H9 (cell line): ENCODE measurements around the gene TMEFF2. TPM values are rescaled to one million over a fixed set of nuclear protein-coding genes. Genes with fewer than 3 reads are reported as not detected.

ENCODE experiments used
- DNase-seq: peaks from one replicate; pipeline ENCODE4 v3.0.0-alpha.2; 2017
- H2AFZ ChIP-seq: one replicate; pipeline ENCODE4 v1.6.1; 2013; ENCODE audit warnings: mild to moderate bottlenecking, low read length, control low read depth, moderate library complexity
- H2AK5ac ChIP-seq: 2 replicates; pipeline ENCODE4 v1.6.1; 2013; ENCODE audit warnings: low read length, control low read depth, mixed read lengths; ENCODE audit not compliant: insufficient read length
- H2BK120ac ChIP-seq: one replicate; pipeline ENCODE4 v1.6.1; 2013; ENCODE audit warnings: low read depth, mild to moderate bottlenecking, low read length, control low read depth, inconsistent platforms; ENCODE audit not compliant: poor library complexity, severe bottlenecking
- H2BK12ac ChIP-seq: 2 replicates; pipeline ENCODE4 v1.6.1; 2013; ENCODE audit warnings: low read length, control low read depth, mixed read lengths, low read depth; ENCODE audit not compliant: insufficient read length
- H2BK15ac ChIP-seq: 2 replicates; pipeline ENCODE4 v1.6.1; 2013; ENCODE audit warnings: low read depth, low read length, control low read depth
- H2BK20ac ChIP-seq: one replicate; pipeline ENCODE4 v1.6.1; 2013; ENCODE audit warnings: low read depth, mild to moderate bottlenecking, low read length, control low read depth, inconsistent platforms; ENCODE audit not compliant: poor library complexity, severe bottlenecking
- H2BK5ac ChIP-seq: 2 replicates; pipeline ENCODE4 v1.6.1; 2013; ENCODE audit warnings: low read length, control low read depth, mixed read lengths; ENCODE audit not compliant: insufficient read length
- H3K14ac ChIP-seq: 2 replicates; pipeline ENCODE4 v1.6.1; 2013; ENCODE audit warnings: low read length, control low read depth; ENCODE audit not compliant: insufficient read depth
- H3K18ac ChIP-seq: 2 replicates; pipeline ENCODE4 v1.6.1; 2013; ENCODE audit warnings: low read depth, mild to moderate bottlenecking, mixed read lengths, low read length, control low read depth; ENCODE audit not compliant: insufficient read length
- H3K23ac ChIP-seq: 2 replicates; pipeline ENCODE4 v1.6.1; 2013; ENCODE audit warnings: low read length, control low read depth, mixed read lengths, low read depth; ENCODE audit not compliant: insufficient read length
- H3K23me2 ChIP-seq: 2 replicates; pipeline ENCODE4 v1.6.1; 2013; ENCODE audit warnings: low read depth, mild to moderate bottlenecking, mixed read lengths, low read length, control low read depth; ENCODE audit not compliant: insufficient read length, poor library complexity, severe bottlenecking
- H3K27ac ChIP-seq: 2 replicates; pipeline ENCODE4 v1.5.1; 2013; ENCODE audit warnings: low read length, control low read depth, mixed read lengths, low read depth; ENCODE audit not compliant: insufficient read length
- H3K27me3 ChIP-seq: 2 replicates; pipeline ENCODE4 v1.6.1; 2013; ENCODE audit warnings: low read length, control low read depth, inconsistent platforms; ENCODE audit not compliant: insufficient read depth
- H3K4ac ChIP-seq: 2 replicates; pipeline ENCODE4 v1.6.1; 2013; ENCODE audit warnings: low read depth, mild to moderate bottlenecking, control low read depth, inconsistent platforms, low read length, moderate library complexity
- H3K4me1 ChIP-seq: 2 replicates; pipeline ENCODE4 v1.6.1; 2013; ENCODE audit warnings: low read length, control low read depth, inconsistent platforms; ENCODE audit not compliant: insufficient read depth
- H3K4me2 ChIP-seq: 2 replicates; pipeline ENCODE4 v1.6.1; 2013; ENCODE audit warnings: low read length, control low read depth, mixed read lengths; ENCODE audit not compliant: insufficient read length, insufficient read depth
- H3K56ac ChIP-seq: 2 replicates; pipeline ENCODE4 v1.6.1; 2013; ENCODE audit warnings: low read depth, mild to moderate bottlenecking, mixed read lengths, low read length, control low read depth; ENCODE audit not compliant: insufficient read length
- H3K79me1 ChIP-seq: 2 replicates; pipeline ENCODE4 v1.6.1; 2013; ENCODE audit warnings: low read depth, mild to moderate bottlenecking, moderate library complexity, low read length, control low read depth, inconsistent platforms; ENCODE audit not compliant: insufficient read depth, poor library complexity, severe bottlenecking
- H3K79me2 ChIP-seq: 2 replicates; pipeline ENCODE4 v1.6.1; 2013; ENCODE audit warnings: low read length, control low read depth, inconsistent platforms; ENCODE audit not compliant: insufficient read depth
- H3K9ac ChIP-seq: 2 replicates; pipeline ENCODE4 v1.6.1; 2013; ENCODE audit warnings: low read length, control low read depth, mixed read lengths; ENCODE audit not compliant: insufficient read length; ENCODE audit errors: extremely low read depth
- H3K9me3 ChIP-seq: one replicate; pipeline ENCODE4 v1.6.1; 2013; ENCODE audit warnings: low read depth, low read length, inconsistent platforms; ENCODE audit not compliant: control insufficient read depth
- H3T11ph ChIP-seq: one replicate; pipeline ENCODE4 v1.6.1; 2013; ENCODE audit warnings: mild to moderate bottlenecking, low read length, control low read depth, inconsistent platforms
- H4K20me1 ChIP-seq: one replicate; pipeline ENCODE4 v1.6.1; 2013; ENCODE audit not compliant: control insufficient read depth, insufficient read length, insufficient read depth
- H4K5ac ChIP-seq: 2 replicates; pipeline ENCODE4 v1.6.1; 2013; ENCODE audit warnings: low read depth, mild to moderate bottlenecking, mixed read lengths, low read length, control low read depth; ENCODE audit not compliant: insufficient read length
- H4K8ac ChIP-seq: replicated peaks from 2 replicates; pipeline ENCODE4 v1.6.1; 2013; ENCODE audit warnings: low read length, control low read depth, mixed read lengths, low read depth; ENCODE audit not compliant: insufficient read length
- H4K91ac ChIP-seq: 2 replicates; pipeline ENCODE4 v1.6.1; 2013; ENCODE audit warnings: low read depth, mild to moderate bottlenecking, moderate library complexity, mixed read lengths, low read length, control low read depth; ENCODE audit not compliant: insufficient read length
- H3K27ac Mint-ChIP-seq, 3 experiments: 2 replicates in 2 of 3; 3 replicates in 1 of 3; pipeline ENCODE4 v1.8.0; 2020 to 2021; ENCODE audit warnings: mixed read lengths in 3 of 3, mild to moderate bottlenecking in 1 of 3, moderate library complexity in 1 of 3
- H3K27me3 Mint-ChIP-seq: 2 replicates; pipeline ENCODE4 v1.8.0; 2021; ENCODE audit warnings: low read depth, mild to moderate bottlenecking, moderate library complexity, mixed read lengths
- H3K36me3 Mint-ChIP-seq, 3 experiments: 2 replicates in 2 of 3; 3 replicates in 1 of 3; pipeline ENCODE4 v1.8.0; 2020 to 2021; ENCODE audit warnings: low read depth in 3 of 3, mixed read lengths in 3 of 3; ENCODE audit not compliant: insufficient read depth in 1 of 3
- H3K4me1 Mint-ChIP-seq, 2 experiments: 2 replicates each; pipeline ENCODE4 v1.8.0; 2020; ENCODE audit warnings: mixed read lengths in 2 of 2
- H3K4me3 Mint-ChIP-seq, 2 experiments: 2 replicates in 1 of 2; 3 replicates in 1 of 2; pipeline ENCODE4 v1.8.0; 2020 to 2021; ENCODE audit warnings: mild to moderate bottlenecking in 2 of 2, mixed read lengths in 2 of 2, moderate library complexity in 1 of 2
- H3K9me3 Mint-ChIP-seq, 2 experiments: 2 replicates in 1 of 2; 3 replicates in 1 of 2; pipeline ENCODE4 v1.8.0; 2020; ENCODE audit warnings: mild to moderate bottlenecking in 2 of 2, mixed read lengths in 2 of 2, moderate library complexity in 1 of 2
- CTCF ChIP-seq: fragments of 200-600 bp; sonication (generic); conservative IDR thresholded peaks from 3 replicates; pipeline ENCODE4 v1.8.0; 2021; ENCODE audit warnings: antibody characterized with exemption, mild to moderate bottlenecking
- WGBS: extraction: QIAGEN DNeasy Blood & Tissue Kit; methylation state at CpG from one replicate; pipeline ENCODE4 v1.1.7; 2013; ENCODE audit warnings: missing lambda C conversion rate, low lambda C conversion rate, mixed read lengths; ENCODE audit not compliant: insufficient read length; ENCODE audit errors: extremely low coverage; 5-methylcytosine and 5-hydroxymethylcytosine counted together
- total RNA-seq: library from RNA; stranded (reverse); gene quantifications from 2 replicates; pipeline ENCODE4 v1.2.1, GENCODE V29; 2021

Gene TMEFF2
- total RNA-seq, 1 experiment from 2014 or later = 0.39 TPM

GRCh38 chr2:192157776-192158175 is 37.0 kb downstream of the TMEFF2 start:
- Mint-ChIP-seq H3K4me1 (peaks cover 0 to 2% of the 10 kb centered on the region in 2 experiments; a peak in 1 of 4 replicates), H3K4me3 (no peak overlapping the region), H3K27me3 (no peaks in the 10 kb centered on the region), H3K9me3 (no peaks in the 10 kb centered on the region), H3K36me3 (no peaks in the 10 kb centered on the region), H3K27ac (no peak overlapping the region)
- Histone ChIP-seq H3K14ac (no peak overlapping the region), H3T11ph (no peak overlapping the region), H2BK5ac (no peak overlapping the region), H2BK20ac (no peak overlapping the region), H3K9me3 (no peaks in the 10 kb centered on the region), H3K4me2 (no peak overlapping the region), H3K9ac (no peak overlapping the region), H2AFZ (no peak overlapping the region), H4K5ac (no peak overlapping the region), H4K91ac (no peak overlapping the region), H2BK15ac (no peak overlapping the region), H4K20me1 (no peaks in the 10 kb centered on the region), H3K23me2 (no peaks in the 10 kb centered on the region), H3K18ac (no peak overlapping the region), H2BK12ac (no peak overlapping the region), H3K56ac (no peak overlapping the region), H3K79me2 (no peaks in the 10 kb centered on the region), H3K27ac (no peak overlapping the region), H2AK5ac (no peak overlapping the region), H2BK120ac (no peak overlapping the region), H3K23ac (no peak overlapping the region), H3K4me1 (no peaks in the 10 kb centered on the region), H3K4ac (no peak overlapping the region), H4K8ac (no peak overlapping the region), H3K27me3 (no peaks in the 10 kb centered on the region), H3K79me1 (no peaks in the 10 kb centered on the region)
- no peak for DNase-seq
- no CpG with 5 or more reads among the region's 4 CpGs for WGBS
- no peak for TF ChIP-seq CTCF
